Parathyroid adenoma (tissue), 2 donors: Measurements from ENCODE around the gene CTSA.

Source experiments
- H2AFZ ChIP-seq: fragments of 300-600 bp; sonication (generic); one replicate; pipeline ENCODE4 v1.7.0; 2017; ENCODE audit warnings: antibody characterized with exemption, mild to moderate bottlenecking
- H3K27ac ChIP-seq: fragments of 300-600 bp; sonication (generic); one replicate; pipeline ENCODE4 v1.7.0; 2017
- H3K27me3 ChIP-seq: fragments of 300-600 bp; sonication (generic); one replicate; pipeline ENCODE4 v1.7.0; 2017; ENCODE audit warnings: low read length; ENCODE audit not compliant: control insufficient read depth, insufficient read depth
- H3K36me3 ChIP-seq: fragments of 300-600 bp; sonication (generic); one replicate; pipeline ENCODE4 v1.7.0; 2017; ENCODE audit warnings: low read length; ENCODE audit not compliant: control insufficient read depth, insufficient read depth
- H3K4me1 ChIP-seq: fragments of 300-600 bp; sonication (generic); one replicate; pipeline ENCODE4 v1.7.0; 2017; ENCODE audit warnings: control low read depth
- H3K4me2 ChIP-seq: fragments of 300-600 bp; sonication (generic); one replicate; pipeline ENCODE4 v1.7.0; 2017; ENCODE audit warnings: low read length
- H3K4me3 ChIP-seq: fragments of 300-600 bp; sonication (generic); one replicate; pipeline ENCODE4 v1.7.0; 2017; ENCODE audit warnings: low read depth, low read length
- H3K79me2 ChIP-seq: fragments of 300-600 bp; sonication (generic); one replicate; pipeline ENCODE4 v1.7.0; 2017; ENCODE audit warnings: control low read depth
- H3K9ac ChIP-seq: fragments of 300-600 bp; sonication (generic); one replicate; pipeline ENCODE4 v1.7.0; 2017; ENCODE audit warnings: mild to moderate bottlenecking
- H3K9me3 ChIP-seq: fragments of 300-600 bp; sonication (generic); one replicate; pipeline ENCODE4 v1.7.0; 2017; ENCODE audit warnings: low read length; ENCODE audit not compliant: control insufficient read depth
- TF ChIP-seq, protein P1 (sequence below): fragments of 300-600 bp; sonication (generic); IDR thresholded peaks from one replicate; pipeline ENCODE4 v1.7.0; 2017; ENCODE audit warnings: antibody characterized with exemption, mild to moderate bottlenecking
- donor health status: primary hyperparathyroidism.

The CTSA gene

DNA sequence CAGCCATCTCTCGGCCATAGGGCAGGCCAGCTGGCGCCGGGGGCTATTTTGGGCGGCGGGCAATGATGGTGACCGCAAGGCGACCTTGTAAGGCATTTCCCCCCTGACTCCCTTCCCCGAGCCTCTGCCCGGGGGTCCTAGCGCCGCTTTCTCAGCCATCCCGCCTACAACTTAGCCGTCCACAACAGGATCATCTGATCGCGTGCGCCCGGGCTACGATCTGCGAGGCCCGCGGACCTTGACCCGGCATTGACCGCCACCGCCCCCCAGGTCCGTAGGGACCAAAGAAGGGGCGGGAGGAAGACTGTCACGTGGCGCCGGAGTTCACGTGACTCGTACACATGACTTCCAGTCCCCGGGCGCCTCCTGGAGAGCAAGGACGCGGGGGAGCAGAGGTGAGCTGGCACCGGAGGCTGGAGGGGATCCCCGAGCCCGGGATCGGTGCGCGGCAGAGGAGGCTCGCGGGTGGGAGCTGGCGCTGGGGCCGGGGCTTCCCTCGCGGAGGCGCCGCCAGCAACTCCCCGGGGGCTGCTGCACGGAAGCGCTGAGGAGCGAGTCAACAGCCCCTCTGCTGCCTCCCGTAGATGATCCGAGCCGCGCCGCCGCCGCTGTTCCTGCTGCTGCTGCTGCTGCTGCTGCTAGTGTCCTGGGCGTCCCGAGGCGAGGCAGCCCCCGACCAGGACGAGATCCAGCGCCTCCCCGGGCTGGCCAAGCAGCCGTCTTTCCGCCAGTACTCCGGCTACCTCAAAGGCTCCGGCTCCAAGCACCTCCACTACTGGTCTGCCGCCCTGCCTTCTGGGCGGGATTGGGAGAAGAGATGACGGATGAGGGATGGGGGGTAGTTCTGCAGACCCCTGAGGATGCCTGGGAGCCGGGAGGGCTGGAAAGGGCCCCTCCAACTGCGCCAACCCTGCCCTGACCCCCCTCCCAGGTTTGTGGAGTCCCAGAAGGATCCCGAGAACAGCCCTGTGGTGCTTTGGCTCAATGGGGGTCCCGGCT, at the start of gene CTSA, which contains the start of gene NEURL2:
Gene CTSA (plus strand): TSS at position 351 of the 999 bp plus-strand sequence. CDS start 234 bp downstream, at position 585.
Gene NEURL2 (minus strand): TSS at position 224 of the 999 bp plus-strand sequence. CDS start 217 bp downstream, at position 7.
- TF ChIP-seq, protein P1, sequence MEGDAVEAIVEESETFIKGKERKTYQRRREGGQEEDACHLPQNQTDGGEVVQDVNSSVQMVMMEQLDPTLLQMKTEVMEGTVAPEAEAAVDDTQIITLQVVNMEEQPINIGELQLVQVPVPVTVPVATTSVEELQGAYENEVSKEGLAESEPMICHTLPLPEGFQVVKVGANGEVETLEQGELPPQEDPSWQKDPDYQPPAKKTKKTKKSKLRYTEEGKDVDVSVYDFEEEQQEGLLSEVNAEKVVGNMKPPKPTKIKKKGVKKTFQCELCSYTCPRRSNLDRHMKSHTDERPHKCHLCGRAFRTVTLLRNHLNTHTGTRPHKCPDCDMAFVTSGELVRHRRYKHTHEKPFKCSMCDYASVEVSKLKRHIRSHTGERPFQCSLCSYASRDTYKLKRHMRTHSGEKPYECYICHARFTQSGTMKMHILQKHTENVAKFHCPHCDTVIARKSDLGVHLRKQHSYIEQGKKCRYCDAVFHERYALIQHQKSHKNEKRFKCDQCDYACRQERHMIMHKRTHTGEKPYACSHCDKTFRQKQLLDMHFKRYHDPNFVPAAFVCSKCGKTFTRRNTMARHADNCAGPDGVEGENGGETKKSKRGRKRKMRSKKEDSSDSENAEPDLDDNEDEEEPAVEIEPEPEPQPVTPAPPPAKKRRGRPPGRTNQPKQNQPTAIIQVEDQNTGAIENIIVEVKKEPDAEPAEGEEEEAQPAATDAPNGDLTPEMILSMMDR: no peak
- peak within 1 kb of the TSS; percentile 84 for H2AFZ ChIP-seq
- H3K4me3 ChIP-seq: peak within 1 kb of the TSS; percentile 92
- no peaks in the 10 kb centered on the region for H3K79me2 ChIP-seq
- H3K27me3 ChIP-seq: no peaks in the 10 kb centered on the region
- peak within 1 kb of the TSS; percentile 97 for H3K4me2 ChIP-seq
- H3K36me3 ChIP-seq: no peaks in the 10 kb centered on the region
- no peaks in the 10 kb centered on the region for H3K9me3 ChIP-seq
- H3K27ac ChIP-seq: peak within 1 kb of the TSS; percentile 47
- H3K9ac ChIP-seq: peak within 1 kb of the TSS; percentile 25
- peaks cover 3% of the 10 kb centered on the region for H3K4me1 ChIP-seq

DNA sequence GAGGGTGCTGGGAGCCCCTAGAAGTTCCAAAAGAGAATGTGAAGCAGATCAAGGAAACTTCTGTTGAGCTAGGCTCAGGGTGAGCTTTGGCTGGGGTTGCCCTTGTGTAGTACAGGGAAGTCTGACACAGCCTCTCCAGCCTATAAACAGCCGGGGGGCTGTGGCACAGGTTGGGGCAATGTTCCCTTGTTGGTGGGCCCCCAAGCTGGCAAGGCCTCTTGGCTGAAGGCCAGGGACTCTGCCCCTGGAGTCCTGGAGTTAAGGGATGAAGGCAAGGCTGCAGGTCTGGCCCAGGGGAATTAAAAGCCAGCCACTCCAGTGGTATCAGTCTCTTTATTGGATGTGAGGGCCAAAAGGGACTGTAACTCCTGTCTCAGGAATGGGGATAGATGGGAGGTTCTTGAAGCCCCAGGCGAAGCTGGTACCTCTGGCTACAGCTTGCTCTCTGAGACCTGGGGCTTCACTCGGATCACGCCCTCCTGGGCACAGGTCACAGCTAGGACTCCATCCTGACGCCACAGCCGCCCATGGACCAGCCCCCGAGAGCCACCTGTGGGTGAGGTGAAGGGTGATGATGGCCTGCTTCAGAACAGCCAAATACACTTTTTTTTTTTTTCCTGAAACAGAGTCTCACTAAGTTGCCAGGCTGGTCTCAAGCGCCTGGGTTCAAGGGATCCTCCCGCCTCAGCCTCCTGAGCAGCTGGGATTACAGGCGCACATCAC, 49.6 kb upstream of the CTSA start:
- Histone ChIP-seq H3K4me3 (no peak overlapping the region), H3K9me3 (no peaks in the 10 kb centered on the region), H2AFZ (no peak overlapping the region), H3K36me3 (no peaks in the 10 kb centered on the region), H3K27ac (no peak overlapping the region), H3K79me2 (peaks cover 3% of the 10 kb centered on the region), H3K4me1 (no peaks in the 10 kb centered on the region), H3K4me2 (no peak overlapping the region), H3K27me3 (no peaks in the 10 kb centered on the region), H3K9ac (no peak overlapping the region)
- TF ChIP-seq, protein P1: no peak

DNA sequence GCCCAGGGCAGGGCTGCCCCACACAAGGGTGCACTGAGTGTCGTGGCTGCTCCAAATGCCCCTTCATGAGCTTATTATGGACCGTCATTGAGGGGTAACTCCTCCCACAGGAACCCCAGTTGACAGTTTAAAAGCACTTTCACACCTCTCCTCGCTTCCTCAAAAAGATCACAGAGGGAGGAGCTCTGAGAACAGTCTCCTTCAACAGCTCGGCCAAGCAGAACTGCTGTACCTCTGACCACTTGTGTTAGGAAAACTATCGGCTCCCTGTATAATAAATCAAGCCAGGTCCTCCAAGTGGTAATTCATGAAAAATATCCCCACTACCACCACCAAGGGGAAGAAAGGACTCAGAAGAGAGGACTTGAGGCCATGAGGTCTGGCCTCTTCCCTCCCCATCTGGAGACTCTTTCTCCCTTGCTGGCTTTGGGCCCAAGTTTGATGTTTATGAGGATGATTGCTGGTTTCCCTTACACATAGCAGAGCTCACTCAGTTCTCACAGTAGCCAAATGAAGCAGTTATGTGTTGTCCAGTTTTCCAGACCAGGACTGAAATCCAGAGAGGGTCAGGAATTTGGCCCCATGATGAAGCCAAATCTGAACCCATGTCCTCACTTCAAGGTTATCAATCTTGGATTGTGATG, 48.8 kb upstream of the CTSA start:
- Histone ChIP-seq H3K27me3 (no peaks in the 10 kb centered on the region), H3K36me3 (no peaks in the 10 kb centered on the region), H2AFZ (no peak overlapping the region), H3K9ac (no peak overlapping the region), H3K4me2 (no peak overlapping the region), H3K27ac (no peak overlapping the region), H3K9me3 (no peaks in the 10 kb centered on the region), H3K4me3 (no peak overlapping the region), H3K4me1 (no peaks in the 10 kb centered on the region), H3K79me2 (peaks cover 3% of the 10 kb centered on the region)
- TF ChIP-seq, protein P1: no peak

DNA sequence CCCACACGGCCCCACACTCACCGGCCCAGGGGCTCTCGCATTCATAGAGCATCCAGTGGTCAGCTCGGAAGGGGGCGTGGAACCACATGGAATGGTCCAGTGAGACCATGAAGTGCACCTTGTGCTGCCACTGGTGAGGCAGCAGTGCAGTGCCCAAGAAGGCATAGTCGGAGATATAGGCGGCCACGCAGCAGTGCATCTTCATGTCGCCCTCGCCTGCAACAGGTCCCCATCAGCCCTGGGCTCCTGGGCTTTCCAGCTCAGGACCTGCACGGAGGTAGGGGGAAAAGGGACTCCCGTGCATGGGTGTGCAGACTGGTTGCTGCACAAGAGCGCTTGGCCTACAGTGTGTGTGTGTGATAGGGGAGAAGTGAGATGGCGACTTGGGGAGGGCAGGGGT, 47.6 kb upstream of the CTSA start:
- Histone ChIP-seq H3K79me2 (peaks cover 3% of the 10 kb centered on the region), H3K4me2 (no peak overlapping the region), H3K27ac (no peak overlapping the region), H3K9me3 (no peaks in the 10 kb centered on the region), H3K36me3 (no peaks in the 10 kb centered on the region), H3K4me1 (no peaks in the 10 kb centered on the region), H2AFZ (no peak overlapping the region), H3K27me3 (no peaks in the 10 kb centered on the region), H3K4me3 (no peak overlapping the region), H3K9ac (no peak overlapping the region)
- TF ChIP-seq, protein P1: no peak
